HEK293T (cell line): ENCODE data around the gene MCOLN1.

Experiments used
- ARNT ChIP-seq: fragments of 450-650 bp; IDR thresholded peaks from 2 replicates; pipeline ENCODE4 v1.6.1; 2017; ENCODE audit warnings: mild to moderate bottlenecking
- BHLHE40 ChIP-seq: fragments of 450-650 bp; IDR thresholded peaks from 2 replicates; pipeline ENCODE4 v1.6.1; 2016; ENCODE audit warnings: mild to moderate bottlenecking, moderate library complexity, borderline replicate concordance
- CTBP1 ChIP-seq: fragments of 450-650 bp; IDR thresholded peaks from 2 replicates; pipeline ENCODE4 v1.6.1; 2016; ENCODE audit warnings: borderline replicate concordance
- ELF4 ChIP-seq: fragments of 450-650 bp; IDR thresholded peaks from 2 replicates; pipeline ENCODE4 v1.6.1; 2017; ENCODE audit warnings: antibody characterized with exemption
- FOXK2 ChIP-seq: fragments of 450-650 bp; IDR thresholded peaks from 2 replicates; pipeline ENCODE4 v1.6.1; 2016; ENCODE audit warnings: mild to moderate bottlenecking
- FOXM1 ChIP-seq: fragments of 450-650 bp; IDR thresholded peaks from 2 replicates; pipeline ENCODE4 v1.6.1; 2017; ENCODE audit warnings: mild to moderate bottlenecking, borderline replicate concordance
- HDGF ChIP-seq: fragments of 450-650 bp; IDR thresholded peaks from 2 replicates; pipeline ENCODE4 v1.6.1; 2017; ENCODE audit warnings: antibody characterized with exemption, borderline replicate concordance
- L3MBTL2 ChIP-seq: fragments of 450-650 bp; conservative IDR thresholded peaks from 2 replicates; pipeline ENCODE4 v1.6.1; 2016; ENCODE audit warnings: mild to moderate bottlenecking
- LEF1 ChIP-seq: fragments of 450-650 bp; IDR thresholded peaks from 2 replicates; pipeline ENCODE4 v1.6.1; 2017; ENCODE audit warnings: mild to moderate bottlenecking, borderline replicate concordance
- SP1 ChIP-seq: fragments of 450-650 bp; IDR thresholded peaks from 2 replicates; pipeline ENCODE4 v1.6.1; 2017
- SUZ12 ChIP-seq: fragments of 450-650 bp; IDR thresholded peaks from 2 replicates; pipeline ENCODE4 v1.6.1; 2016; ENCODE audit warnings: mild to moderate bottlenecking
- TARDBP ChIP-seq: fragments of 450-650 bp; IDR thresholded peaks from 2 replicates; pipeline ENCODE4 v1.6.1; 2016
- ZNF384 ChIP-seq: fragments of 450-650 bp; IDR thresholded peaks from 2 replicates; pipeline ENCODE4 v1.6.1; 2016
- TF ChIP-seq, protein P1 (sequence below): fragments of 450-650 bp; IDR thresholded peaks from 2 replicates; pipeline ENCODE4 v1.6.1; 2016

DNA sequence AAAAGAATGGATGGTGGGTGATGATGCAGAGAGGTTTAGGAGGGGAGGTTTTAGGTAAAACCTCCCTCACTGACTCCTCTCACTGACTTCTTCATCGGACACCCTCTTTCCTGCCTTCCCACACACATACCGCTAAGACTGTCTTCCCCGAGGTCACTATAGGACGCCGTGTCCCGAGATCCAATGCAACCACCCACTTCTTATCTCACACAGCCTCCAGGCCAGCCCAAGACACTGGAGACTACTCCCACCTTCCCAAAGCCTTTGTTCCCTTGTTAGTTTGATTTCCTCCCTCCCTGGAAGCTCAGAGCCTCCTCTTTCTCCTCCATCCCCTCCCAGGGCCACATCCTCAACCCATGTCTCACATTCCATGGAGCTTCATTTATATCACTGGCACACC lies 56.8 kb downstream of the MCOLN1 start:
- no peak for TF ChIP-seq TARDBP
- no peak for TF ChIP-seq SP1
- TF ChIP-seq BHLHE40, result no peak
- TF ChIP-seq FOXK2, result no peak
- no peak for TF ChIP-seq ZNF384
- TF ChIP-seq, protein P1, sequence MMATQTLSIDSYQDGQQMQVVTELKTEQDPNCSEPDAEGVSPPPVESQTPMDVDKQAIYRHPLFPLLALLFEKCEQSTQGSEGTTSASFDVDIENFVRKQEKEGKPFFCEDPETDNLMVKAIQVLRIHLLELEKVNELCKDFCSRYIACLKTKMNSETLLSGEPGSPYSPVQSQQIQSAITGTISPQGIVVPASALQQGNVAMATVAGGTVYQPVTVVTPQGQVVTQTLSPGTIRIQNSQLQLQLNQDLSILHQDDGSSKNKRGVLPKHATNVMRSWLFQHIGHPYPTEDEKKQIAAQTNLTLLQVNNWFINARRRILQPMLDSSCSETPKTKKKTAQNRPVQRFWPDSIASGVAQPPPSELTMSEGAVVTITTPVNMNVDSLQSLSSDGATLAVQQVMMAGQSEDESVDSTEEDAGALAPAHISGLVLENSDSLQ, result no peak
- TF ChIP-seq HDGF, result no peak
- TF ChIP-seq SUZ12, result no peak
- no peak for TF ChIP-seq L3MBTL2
- TF ChIP-seq FOXM1, result no peak
- no peak for TF ChIP-seq CTBP1
- no peak for TF ChIP-seq ARNT
- TF ChIP-seq ELF4, result no peak
- no peak for TF ChIP-seq LEF1
